Kidney epithelial cell (primary cell): ENCODE measurements around the gene NGF. TPM values are rescaled to one million over a fixed set of nuclear protein-coding genes. Genes with fewer than 3 reads are reported as not detected.
"Not testable (repeated sequence)": the region's sequence is repeated elsewhere in the genome, so short reads cannot be mapped to it uniquely, and the experiment has no call there.

Experiments
- DNase-seq: peaks from one replicate; pipeline ENCODE4 v3.0.0-alpha.2; 2010; ENCODE audit warnings: low read depth
- H3K27me3 ChIP-seq: 2 replicates; pipeline ENCODE4 v1.6.0; 2011; ENCODE audit warnings: low read length; ENCODE audit not compliant: control insufficient read depth, insufficient read depth
- H3K36me3 ChIP-seq: 2 replicates; pipeline ENCODE4 v1.5.1; 2011; ENCODE audit warnings: low read length; ENCODE audit not compliant: control insufficient read depth, insufficient read depth
- H3K4me3 ChIP-seq: 2 replicates; pipeline ENCODE4 v1.5.1; 2011; ENCODE audit warnings: low read depth, mild to moderate bottlenecking, control low read depth, low read length
- CTCF ChIP-seq: IDR thresholded peaks from 2 replicates; pipeline ENCODE4 v1.5.1; 2011; ENCODE audit warnings: mild to moderate bottlenecking, moderate library complexity, low read length, control low read depth, inconsistent platforms; ENCODE audit not compliant: insufficient read depth, poor library complexity, severe bottlenecking
- total RNA-seq: library from RNA; depleted of rRNA; stranded (reverse); fragments of >200 nt; gene quantifications from 2 replicates; pipeline ENCODE4 v1.2.3, GENCODE V29; 2015

Gene NGF
- total RNA-seq, 1 donor from 2014 or later, result 2.9 TPM

GRCh38 chr1:115311474-115311989 is 26.5 kb downstream of the NGF start:
- Histone ChIP-seq H3K36me3 (no peaks in the 10 kb centered on the region), H3K27me3 (no peaks in the 10 kb centered on the region), H3K4me3 (no peak overlapping the region)
- no peak for DNase-seq
- no peak for TF ChIP-seq CTCF

- Histone ChIP-seq H3K27me3 (no peaks in the 10 kb centered on the region), H3K4me3 (no peak overlapping the region), H3K36me3 (no peaks in the 10 kb centered on the region)
- TF ChIP-seq CTCF, result no peak
- no peak for DNase-seq
Measured at GRCh38 chr1:115310581-115311473, 27.2 kb downstream of the NGF start.

GRCh38 chr1:115309504-115309903 is 28.5 kb downstream of the NGF start:
- DNase-seq, H3K36me3 ChIP-seq, H3K4me3 ChIP-seq, H3K27me3 ChIP-seq: not testable (repeated sequence)

- H3K27me3 ChIP-seq, result no peaks in the 10 kb centered on the region
- no peaks in the 10 kb centered on the region for H3K36me3 ChIP-seq
- no peak for TF ChIP-seq CTCF
- no peak overlapping the region for H3K4me3 ChIP-seq
- no peak for DNase-seq
Measured at GRCh38 chr1:115308969-115309368, 29.1 kb downstream of the NGF start.

GRCh38 chr1:115307661-115308060 is 30.4 kb downstream of the NGF start:
- DNase-seq, result no peak
- TF ChIP-seq CTCF, result no peak
- H3K27me3 ChIP-seq, result no peaks in the 10 kb centered on the region

GRCh38 chr1:115306146-115306545 is 31.9 kb downstream of the NGF start:
- DNase-seq, result no peak
- H3K36me3 ChIP-seq, result no peaks in the 10 kb centered on the region
- no peak for TF ChIP-seq CTCF
- no peaks in the 10 kb centered on the region for H3K27me3 ChIP-seq
- H3K4me3 ChIP-seq, result no peak overlapping the region

More at GRCh38 chr1:115307661-115308060, 30.4 kb downstream of the NGF start:
- Histone ChIP-seq H3K4me3 (no peak overlapping the region), H3K36me3 (no peaks in the 10 kb centered on the region)
